UCSD-AML1 (cell line): ENCODE results near the gene ADK.
"Not testable (repeated sequence)": the region's sequence is repeated elsewhere in the genome, so short reads cannot be mapped to it uniquely, and the experiment has no call there.

Experiments used
- DNase-seq: peaks from one replicate; lab custom pipeline; 2025; ENCODE audit not compliant: unreplicated experiment; lab: John Stamatoyannopoulos, UW

The ADK gene

GRCh38 chr10:74530981-74531380 lies 380.0 kb downstream of the ADK start:
- no peak for DNase-seq

GRCh38 chr10:74539317-74539716 lies 388.3 kb downstream of the ADK start:
- DNase-seq: no peak

GRCh38 chr10:74541375-74541774 lies 390.4 kb downstream of the ADK start:
- no peak for DNase-seq

GRCh38 chr10:74542077-74542476 lies 391.1 kb downstream of the ADK start:
- no peak for DNase-seq

GRCh38 chr10:74543276-74543675 lies 392.3 kb downstream of the ADK start:
- no peak for DNase-seq

- no peak for DNase-seq
These were observed 393.1 kb downstream of the ADK start for GRCh38 chr10:74544106-74544505.

- DNase-seq: no peak
These were observed 397.7 kb downstream of the ADK start for GRCh38 chr10:74548676-74549075.

- DNase-seq: no peak
These were observed 405.2 kb downstream of the ADK start for GRCh38 chr10:74556072-74556705.

- no peak for DNase-seq
These were observed 406.1 kb downstream of the ADK start for GRCh38 chr10:74557098-74557497.

GRCh38 chr10:74558403-74558802 lies 407.4 kb downstream of the ADK start:
- no peak for DNase-seq

GRCh38 chr10:74558897-74559296 lies 407.9 kb downstream of the ADK start:
- no peak for DNase-seq

GRCh38 chr10:74568896-74569295 lies 417.9 kb downstream of the ADK start:
- not testable (repeated sequence) for DNase-seq

- not testable (repeated sequence) for DNase-seq
These were observed 422.5 kb downstream of the ADK start for GRCh38 chr10:74573497-74573896.

- no peak for DNase-seq
These were observed 424.2 kb downstream of the ADK start for GRCh38 chr10:74575191-74575720.

GRCh38 chr10:74575912-74576311 lies 424.9 kb downstream of the ADK start:
- no peak for DNase-seq

- DNase-seq: no peak
These were observed 425.6 kb downstream of the ADK start for GRCh38 chr10:74576586-74576985.

GRCh38 chr10:74580438-74580837 lies 429.4 kb downstream of the ADK start:
- not testable (repeated sequence) for DNase-seq

- DNase-seq: no peak
These were observed 431.5 kb downstream of the ADK start for GRCh38 chr10:74582566-74582965.

- no peak for DNase-seq
These were observed 434.4 kb downstream of the ADK start for GRCh38 chr10:74585231-74586087.

- no peak for DNase-seq
These were observed 435.1 kb downstream of the ADK start for GRCh38 chr10:74586088-74586585.

GRCh38 chr10:74587109-74587854 lies 436.3 kb downstream of the ADK start:
- DNase-seq: no peak
